Stimulated activated CD4-positive, alpha-beta T cell treated with anti-CD3 and anti-CD28 coated beads, TNF-alpha, amount 100 ng/mL, for 48 hours (primary cell): ENCODE results near the gene SPDYE2.
"Not testable (repeated sequence)": the region's sequence is repeated elsewhere in the genome, so short reads cannot be mapped to it uniquely, and the experiment has no call there.

Source experiments
- DNase-seq, 3 donors: peaks; one replicate each; pipeline ENCODE4 v3.0.0-alpha.2; 2020; ENCODE audit warnings: low read depth in 3 of 3

The SPDYE2 gene

GRCh38 chr7:102535062-102535615 lies 15.9 kb upstream of the SPDYE2 start:
- DNase-seq = not testable (repeated sequence)

DNA sequence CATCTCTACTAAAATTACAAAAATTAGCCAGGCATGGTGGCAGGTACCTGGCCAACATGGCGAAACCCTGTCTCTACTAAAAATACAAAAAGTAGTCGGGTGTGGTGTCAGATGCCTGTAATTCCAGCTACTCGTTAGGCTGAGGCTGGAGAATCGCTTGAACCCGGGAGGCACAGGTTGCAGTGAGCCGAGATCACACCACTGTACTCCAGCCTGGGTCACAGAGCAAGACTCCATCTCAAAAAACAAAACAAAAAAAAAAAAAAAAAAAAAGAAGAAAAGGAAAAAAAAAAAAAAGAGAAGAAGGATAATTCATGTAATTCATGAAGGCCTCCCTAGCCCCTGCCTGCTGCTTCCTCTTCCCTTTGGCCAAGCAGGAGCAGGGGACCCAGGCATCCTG lies 10.4 kb upstream of the SPDYE2 start:
- not testable (repeated sequence) for DNase-seq

- DNase-seq = not testable (repeated sequence)
Measured at GRCh38 chr7:102542083-102542482, 8.9 kb upstream of the SPDYE2 start.

DNA sequence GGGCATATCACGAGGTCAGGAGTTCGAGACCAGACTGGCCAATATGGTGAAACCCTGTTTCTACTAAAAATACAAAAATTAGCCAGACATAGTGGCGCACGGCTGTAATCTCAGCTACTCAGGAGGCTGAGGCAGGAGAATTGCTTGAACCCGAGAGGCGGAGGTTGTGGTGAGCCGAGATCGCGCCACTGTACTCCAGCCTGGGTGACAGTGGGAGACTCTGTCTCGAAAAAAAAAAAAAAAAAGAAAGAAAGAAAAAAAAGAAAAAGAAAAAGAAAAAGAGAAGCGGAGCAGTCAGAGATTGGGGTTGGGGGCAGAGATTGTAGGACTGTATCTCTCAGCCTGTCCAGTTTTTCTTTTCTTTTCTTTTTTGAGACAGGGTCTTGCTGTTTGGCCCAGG lies 8.3 kb upstream of the SPDYE2 start:
- not testable (repeated sequence) for DNase-seq

DNA sequence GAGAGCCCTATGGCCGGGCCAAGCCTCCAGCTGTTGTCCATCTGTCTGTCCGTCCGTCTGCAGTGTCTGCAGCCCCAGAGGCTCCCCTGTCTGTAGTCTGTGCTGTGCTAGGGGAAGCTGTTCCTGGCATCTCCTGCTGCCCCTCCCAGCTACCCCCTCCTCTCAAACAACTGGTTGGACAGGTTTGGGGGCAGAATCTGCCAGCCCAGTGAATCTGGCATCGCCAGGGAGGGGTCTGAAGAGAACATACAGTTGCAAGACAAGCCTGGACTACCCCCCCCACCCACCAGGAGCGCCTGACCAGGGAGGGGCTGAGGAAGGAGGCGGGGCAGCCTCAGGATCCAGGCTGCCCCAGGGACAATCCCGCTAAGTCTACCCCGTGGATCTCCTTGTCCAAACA lies 7.4 kb upstream of the SPDYE2 start, which contains the start of gene UPK3BL2:
Gene UPK3BL2, minus strand, starts transcription at position 101 of the 400 bp plus-strand sequence. Its CDS starts 60 bp downstream, at position 41.
- not testable (repeated sequence) for DNase-seq

- DNase-seq = not testable (repeated sequence)
Measured at GRCh38 chr7:102544372-102544771, 6.7 kb upstream of the SPDYE2 start.

GRCh38 chr7:102545288-102545687 lies 5.7 kb upstream of the SPDYE2 start:
- DNase-seq = not testable (repeated sequence)

GRCh38 chr7:102546353-102546752 lies 4.7 kb upstream of the SPDYE2 start:
- not testable (repeated sequence) for DNase-seq

- DNase-seq = not testable (repeated sequence)
Measured at GRCh38 chr7:102568620-102569019, 17.6 kb downstream of the SPDYE2 start.

DNA sequence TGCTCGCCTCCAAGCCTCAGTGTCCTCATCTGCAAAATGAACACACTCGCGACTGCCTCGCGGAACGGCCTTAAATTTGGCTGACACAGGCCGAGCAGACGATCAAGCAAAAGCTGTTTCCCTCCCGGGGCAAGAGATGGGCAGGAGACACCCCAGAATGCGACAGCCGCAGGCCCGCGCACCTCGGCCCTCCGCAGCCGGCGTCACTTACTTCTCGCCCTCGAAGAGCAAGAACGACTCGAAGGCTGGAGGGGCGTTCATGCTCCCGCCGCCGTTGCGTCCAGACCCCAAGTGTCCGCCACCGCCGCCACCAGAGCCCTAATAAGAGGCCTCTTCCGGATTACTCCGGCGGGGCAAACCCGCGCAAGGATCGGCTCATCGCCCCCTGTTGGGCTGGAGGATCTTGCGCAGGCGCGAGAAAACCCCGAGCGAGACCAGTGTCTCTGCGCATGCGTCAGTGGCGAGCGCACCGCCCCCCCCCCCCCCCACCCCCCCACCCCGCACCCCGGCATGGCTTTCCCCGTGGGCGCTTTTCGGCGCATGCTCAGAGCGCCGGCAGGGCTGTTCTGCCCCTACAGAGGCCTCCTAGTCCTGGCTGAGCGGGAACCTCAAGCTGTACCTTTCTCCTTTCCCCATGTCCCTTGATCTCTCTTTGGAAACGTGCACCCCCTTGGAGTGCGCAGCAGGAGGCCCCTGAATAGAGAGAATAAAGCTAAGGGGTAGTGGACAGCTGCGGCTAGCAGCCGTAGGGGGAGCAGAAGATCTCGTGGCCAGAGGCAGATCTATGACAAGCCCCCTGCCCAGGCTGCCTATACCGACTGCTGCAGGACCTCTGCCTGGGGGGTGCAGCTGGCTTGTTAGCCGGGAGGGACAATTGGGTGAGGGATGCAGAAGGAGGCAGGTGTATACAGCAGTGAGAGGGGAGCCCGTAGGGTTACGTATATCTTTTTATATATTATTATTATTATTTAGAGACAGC lies 21.5 kb downstream of the SPDYE2 start, which contains the start of gene POLR2J3:
Gene POLR2J3, minus strand, starts transcription at position 323 of the 979 bp plus-strand sequence. Its CDS starts 62 bp downstream, at position 261.
- DNase-seq = peak; percentile 86 to 100 (median 99)

DNA sequence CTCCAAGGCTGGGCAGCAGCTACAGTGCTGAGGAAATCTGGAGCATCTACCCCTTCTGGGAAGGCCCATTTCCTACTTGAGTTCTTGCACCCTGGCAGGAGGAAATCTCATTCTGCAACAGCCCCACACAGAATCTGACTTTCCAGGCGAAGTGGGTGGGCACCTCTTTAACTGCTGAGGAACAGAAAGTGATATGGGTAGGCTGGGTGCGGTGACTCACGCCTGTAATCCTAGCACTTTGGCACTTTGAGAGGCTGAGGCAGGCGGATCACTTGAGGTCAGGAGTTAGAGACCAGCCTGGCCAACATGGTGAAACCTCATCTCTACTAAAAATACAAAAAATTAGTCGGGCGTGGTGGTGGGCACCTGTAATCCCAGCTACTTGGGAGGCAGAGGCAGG lies 23.6 kb downstream of the SPDYE2 start:
- DNase-seq = not testable (repeated sequence)

DNA sequence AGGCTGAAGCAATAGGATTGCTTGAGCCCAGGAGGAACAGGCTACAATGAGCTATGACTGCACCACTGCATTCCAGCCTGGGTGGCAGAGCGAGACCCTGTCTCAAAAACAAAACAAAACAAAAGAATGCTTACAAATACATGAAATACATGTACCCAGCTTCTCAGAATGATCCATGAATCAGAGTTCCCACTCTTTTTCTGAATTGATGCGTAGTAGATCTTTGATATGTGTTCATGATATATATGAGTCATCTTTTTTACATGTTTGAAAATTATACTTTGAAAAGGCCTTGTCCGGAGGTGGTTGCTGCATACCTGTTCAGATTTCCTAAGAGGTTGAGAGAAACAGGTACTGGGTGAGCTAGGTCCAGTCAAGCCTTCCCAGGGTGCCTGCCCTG lies 25.3 kb downstream of the SPDYE2 start:
- not testable (repeated sequence) for DNase-seq

GRCh38 chr7:102577315-102578240 lies 26.6 kb downstream of the SPDYE2 start:
- DNase-seq = not testable (repeated sequence)

DNA sequence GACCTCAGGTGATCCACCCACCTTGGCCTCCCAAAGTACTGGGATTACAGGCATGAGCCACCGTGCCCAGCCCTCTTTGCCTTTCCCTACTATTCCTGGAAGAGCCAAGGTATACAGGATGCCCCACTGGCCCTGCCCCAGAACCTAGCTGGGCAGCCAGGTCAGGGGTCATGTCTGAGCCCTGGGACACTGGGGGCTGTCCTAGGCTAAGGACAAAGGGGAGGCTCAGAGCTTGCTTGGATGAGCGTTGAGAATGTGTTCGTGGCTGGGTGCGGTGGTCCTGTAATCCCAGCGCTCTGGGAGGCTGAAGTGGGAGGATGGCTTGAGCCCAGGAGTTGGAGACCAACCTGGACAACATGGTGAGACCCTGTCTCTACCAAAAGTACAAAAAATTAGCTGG lies 27.5 kb downstream of the SPDYE2 start:
- DNase-seq = not testable (repeated sequence)

- DNase-seq = not testable (repeated sequence)
Measured at GRCh38 chr7:102581722-102582121, 30.7 kb downstream of the SPDYE2 start.

GRCh38 chr7:102583495-102583894 lies 32.5 kb downstream of the SPDYE2 start:
- DNase-seq = not testable (repeated sequence)

GRCh38 chr7:102589857-102590256 lies 38.8 kb downstream of the SPDYE2 start:
- DNase-seq = not testable (repeated sequence)

DNA sequence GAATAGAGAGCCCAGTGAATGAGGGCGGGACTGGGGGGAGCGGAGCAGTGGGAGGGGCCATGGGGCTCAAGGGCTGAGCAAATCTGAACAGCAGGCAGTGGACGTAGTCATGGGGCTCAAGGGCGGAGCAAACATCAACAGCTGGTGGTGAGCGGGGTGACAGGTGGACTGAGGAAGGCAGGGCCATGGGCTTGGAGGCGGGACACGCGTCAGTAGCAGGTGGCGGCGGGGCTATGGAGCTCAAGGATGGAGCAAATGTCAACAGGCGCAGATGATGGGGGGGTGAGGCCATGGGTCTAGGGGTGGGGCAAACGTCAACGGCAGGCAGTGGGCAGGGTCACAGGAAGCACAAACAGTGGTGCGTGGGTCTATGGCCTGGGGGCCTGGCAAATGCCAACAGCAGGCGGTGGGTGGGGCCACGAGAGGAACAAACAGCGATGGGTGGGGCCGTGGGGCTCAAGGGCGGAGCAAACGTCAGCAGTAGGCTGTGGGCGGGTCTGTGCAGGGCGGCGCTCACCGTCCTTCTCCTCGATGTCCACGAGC lies 41.5 kb downstream of the SPDYE2 start:
- not testable (repeated sequence) for DNase-seq

DNA sequence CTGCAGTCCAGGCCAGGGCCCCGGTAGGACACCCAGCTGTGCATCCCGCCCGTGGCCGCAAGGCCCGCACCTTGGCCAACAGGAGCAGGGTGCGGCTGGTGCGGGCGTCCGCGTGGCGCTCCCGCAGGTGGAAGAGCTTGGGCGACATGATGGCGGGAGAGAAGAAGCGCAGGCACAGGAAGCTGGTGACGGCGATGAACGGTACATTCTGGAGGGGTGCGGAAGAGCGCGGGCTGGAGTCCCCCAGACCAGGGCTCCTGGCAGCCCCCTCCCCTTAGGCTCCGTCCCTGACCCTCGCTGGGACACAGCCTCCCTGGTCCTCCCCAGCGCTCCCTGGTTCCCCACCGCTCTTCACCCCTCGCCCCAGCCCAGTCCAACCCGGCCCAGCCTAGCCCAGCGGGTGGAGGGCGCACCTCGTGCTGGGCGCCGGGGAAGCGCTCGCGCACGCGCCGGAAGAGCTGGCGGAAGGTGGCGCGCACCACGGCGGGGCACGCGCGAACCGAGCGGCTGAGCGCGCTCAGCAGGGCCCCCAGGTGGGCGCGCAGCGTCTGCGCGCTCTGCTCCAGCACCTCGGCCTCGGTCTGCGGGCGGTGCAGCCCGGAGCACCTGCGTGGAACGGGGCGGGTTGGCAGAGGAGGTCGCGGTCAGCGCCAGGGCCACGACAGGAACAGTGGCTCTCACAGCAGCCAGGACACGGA lies 42.8 kb downstream of the SPDYE2 start:
- DNase-seq = not testable (repeated sequence)

- not testable (repeated sequence) for DNase-seq
Measured at GRCh38 chr7:102596036-102596435, 45.0 kb downstream of the SPDYE2 start.
